ENCODE results near the gene BCAR1. TPM values are rescaled to one million over a fixed set of nuclear protein-coding genes. Genes with fewer than 3 reads are reported as not detected.

The BCAR1 gene
- total and polyA plus RNA-seq, 10 of the 15 experiments (the other 5 are each of a cell fraction or from before 2014, with no cell fraction given), result 0.13 to 14.1 (median 2.8) TPM; not detected in 1

GRCh38 chr16:75188832-75189477, 62.5 kb downstream of the BCAR1 start:
- Histone ChIP-seq H4K20me1 (ENCODE audit: control insufficient read depth, insufficient read depth) (no peaks in the 10 kb centered on the region), H3K79me2 (ENCODE audit: control insufficient read depth, insufficient read depth, low read length) (no peaks in the 10 kb centered on the region), H3K4me1 (ENCODE audit: control insufficient read depth, insufficient read depth, low read length) (no peaks in the 10 kb centered on the region), H3K4me2 (ENCODE audit: control insufficient read depth, insufficient read depth) (no peak overlapping the region), H3K9ac (ENCODE audit: control insufficient read depth, insufficient read depth, low read length) (no peak overlapping the region), H3K36me3 (ENCODE audit: control insufficient read depth in 2 of 2, insufficient read depth in 2 of 2, low read length in 1 of 2) (no peaks in the 10 kb centered on the region), H3K27me3 (replicated peaks in 1 of 2; ENCODE audit: control insufficient read depth in 2 of 2, insufficient read depth in 2 of 2, low read length in 1 of 2) (no peaks in the 10 kb centered on the region; a peak in 2 of 4 replicates), H2AFZ (ENCODE audit: control insufficient read depth, low read depth, low read length) (no peak overlapping the region), H3K4me3 (no peak overlapping the region), H3K27ac (ENCODE audit: control insufficient read depth, insufficient read depth) (no peak overlapping the region), H3K9me3 (replicated peaks; ENCODE audit: control insufficient read depth, insufficient read depth, low read length) (no peaks in the 10 kb centered on the region)
- no peak for ATAC-seq
- BruUV-seq (replicated peaks), result no TSS peak
- in situ Hi-C loops (cut with MboI), result no loop called here
- ChIA-PET RAD21 (ENCODE audit: unreplicated experiment) (no interaction called here), SMC1A (ENCODE audit: uncharacterized antibody, unreplicated experiment) (interaction anchor here (1.0 to 1.2 kb wide), 2 partner anchors 10 to 60 kb away, joined by 3 to 5 read pairs; no protein-coding TSS in a partner anchor), CTCF (interaction anchor here (0.9 to 3.0 kb wide), 2 partner anchors 10 to 29 kb away, joined by 3 to 12 read pairs; no protein-coding TSS in a partner anchor), POLR2A (no interaction called here)
- TF ChIP-seq ZNF217 (IDR thresholded peaks at IDR 0.05) (no peak), SP1 (IDR thresholded peaks at IDR 0.05; ENCODE audit: low read depth, low read length) (no peak), FOXM1 (IDR thresholded peaks at IDR 0.05; ENCODE audit: low read depth, low read length) (no peak), KLF5 (IDR thresholded peaks at IDR 0.05; ENCODE audit: partially characterized antibody) (no peak), MTA3 (IDR thresholded peaks at IDR 0.05; ENCODE audit: borderline replicate concordance, low read length) (no peak), TCF7 (IDR thresholded peaks at IDR 0.05; ENCODE audit: borderline replicate concordance) (no peak)
- no peak for DNase-seq (ENCODE audit: low read depth, low spot score)
- intact Hi-C loops (cut with micrococcal nuclease; ENCODE audit: unreplicated experiment), result no loop called here
- no peak for FAIRE-seq
- 71% methylated on average over 14 of the region's 14 CpGs for WGBS (ENCODE audit: insufficient coverage, insufficient replicate concordance, low lambda C conversion rate, missing lambda C conversion rate)

- WGBS (ENCODE audit: insufficient coverage, insufficient replicate concordance, low lambda C conversion rate, missing lambda C conversion rate), result 0% methylated on average over 3 of the region's 3 CpGs
- in situ Hi-C loops (cut with MboI), result no loop called here
- TF ChIP-seq USF1 (IDR thresholded peaks at IDR 0.05; ENCODE audit: borderline replicate concordance, extremely low read length, insufficient read depth, low read depth, low read length), result no peak
- no peak for TF ChIP-seq BCLAF1 (IDR thresholded peaks at IDR 0.05)
- no peak for TF ChIP-seq MTA3 (IDR thresholded peaks at IDR 0.05; ENCODE audit: borderline replicate concordance, low read length)
- TF ChIP-seq TARDBP (IDR thresholded peaks at IDR 0.05; ENCODE audit: borderline replicate concordance), result no peak
- TF ChIP-seq SIX5 (IDR thresholded peaks at IDR 0.05; ENCODE audit: low read depth, low read length, severe bottlenecking), result no peak
- no peak for TF ChIP-seq PBX3 (IDR thresholded peaks at IDR 0.05; ENCODE audit: insufficient replicate concordance, low read depth, low read length)
These were observed 69.8 kb downstream of the BCAR1 start for GRCh38 chr16:75181630-75182029.

More at GRCh38 chr16:75181630-75182029, 69.8 kb downstream of the BCAR1 start:
- H3K27ac ChIP-seq (ENCODE audit: control insufficient read depth, insufficient read depth), result no peak overlapping the region
- no peak overlapping the region for H3K9ac ChIP-seq (ENCODE audit: control insufficient read depth, insufficient read depth, low read length)
- ChIA-PET POLR2A (no interaction called here), RAD21 (ENCODE audit: unreplicated experiment) (interaction anchor here (0.6 kb wide), 1 partner anchor 38 kb away, joined by 3 read pairs; no protein-coding TSS in a partner anchor), SMC1A (ENCODE audit: uncharacterized antibody, unreplicated experiment) (no interaction called here), CTCF (interaction anchor here (1.4 kb wide), 1 partner anchor 319 kb away, joined by 7 read pairs; no protein-coding TSS in a partner anchor)
- DNase-seq (ENCODE audit: low read depth, low spot score), result no peak
- H3K36me3 ChIP-seq (ENCODE audit: control insufficient read depth in 2 of 2, insufficient read depth in 2 of 2, low read length in 1 of 2), result no peaks in the 10 kb centered on the region
- H3K79me2 ChIP-seq (ENCODE audit: control insufficient read depth, insufficient read depth, low read length), result no peaks in the 10 kb centered on the region
- no peak overlapping the region for H3K4me2 ChIP-seq (ENCODE audit: control insufficient read depth, insufficient read depth)
- no peaks in the 10 kb centered on the region for H4K20me1 ChIP-seq (ENCODE audit: control insufficient read depth, insufficient read depth)
- no peaks in the 10 kb centered on the region for H3K27me3 ChIP-seq (replicated peaks in 1 of 2; ENCODE audit: control insufficient read depth in 2 of 2, insufficient read depth in 2 of 2, low read length in 1 of 2)
- no TSS peak for BruUV-seq (replicated peaks)
- no peaks in the 10 kb centered on the region; the same call in 1 of the 2 replicates for H3K4me1 ChIP-seq (ENCODE audit: control insufficient read depth, insufficient read depth, low read length)
- intact Hi-C loops (cut with micrococcal nuclease; ENCODE audit: unreplicated experiment), result loop anchor here (2.0 kb wide), 1 partner anchor 25 kb away; no protein-coding TSS in a partner anchor
- no peak overlapping the region for H2AFZ ChIP-seq (ENCODE audit: control insufficient read depth, low read depth, low read length)
- H3K4me3 ChIP-seq, result no peak overlapping the region
- no peak for FAIRE-seq
- ATAC-seq, result no peak
- H3K9me3 ChIP-seq (replicated peaks; ENCODE audit: control insufficient read depth, insufficient read depth, low read length), result peaks cover 4% of the 10 kb centered on the region; the same call in 2 of the 3 replicates
